Adrenal gland (tissue), 5 donors: ENCODE data around the gene NAP1L5.

Source experiments
- POLR2A ChIP-seq, 2 donors: fragments of 450-650 bp; IDR thresholded peaks; one replicate each; pipeline ENCODE4 v1.6.1; 2017; ENCODE audit warnings: antibody characterized with exemption in 2 of 2, mild to moderate bottlenecking in 2 of 2, moderate library complexity in 1 of 2
- TF ChIP-seq, protein P1 (sequence below), 6 experiments: fragments of 450-650 bp in 4 of 6; fragments of 200-600 bp in 2 of 6; sonication (generic) in 1 of 6; IDR thresholded peaks; 1 replicate in 5 of 6; 2 replicates in 1 of 6; pipeline versions ENCODE4 v1.5.1 to v1.8.0; 2016 to 2021; ENCODE audit warnings: antibody characterized with exemption in 6 of 6, mild to moderate bottlenecking in 2 of 6, moderate library complexity in 1 of 6
- donor health status: DM: no; HTN: no; CAD: no.

DNA sequence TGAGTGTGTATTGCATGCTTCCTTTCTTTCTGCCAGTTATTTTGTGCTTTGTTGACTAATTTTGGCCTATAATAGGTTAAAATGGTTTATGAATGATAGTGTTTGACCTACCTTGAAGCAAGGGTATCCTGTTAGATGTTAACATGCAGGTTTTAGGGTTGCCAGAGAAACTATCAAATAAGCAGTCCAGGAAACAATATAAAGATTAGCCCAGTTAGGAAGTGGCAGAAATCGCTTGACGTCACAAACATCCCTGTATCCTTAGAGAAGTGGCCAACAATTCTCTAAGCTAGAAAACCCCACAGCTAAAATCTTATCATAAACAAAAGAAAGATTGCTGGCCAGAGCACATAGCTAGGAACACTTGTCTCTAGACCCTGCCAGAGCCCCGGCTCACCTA is 3.8 kb downstream of the NAP1L5 start:
- TF ChIP-seq, protein P1, sequence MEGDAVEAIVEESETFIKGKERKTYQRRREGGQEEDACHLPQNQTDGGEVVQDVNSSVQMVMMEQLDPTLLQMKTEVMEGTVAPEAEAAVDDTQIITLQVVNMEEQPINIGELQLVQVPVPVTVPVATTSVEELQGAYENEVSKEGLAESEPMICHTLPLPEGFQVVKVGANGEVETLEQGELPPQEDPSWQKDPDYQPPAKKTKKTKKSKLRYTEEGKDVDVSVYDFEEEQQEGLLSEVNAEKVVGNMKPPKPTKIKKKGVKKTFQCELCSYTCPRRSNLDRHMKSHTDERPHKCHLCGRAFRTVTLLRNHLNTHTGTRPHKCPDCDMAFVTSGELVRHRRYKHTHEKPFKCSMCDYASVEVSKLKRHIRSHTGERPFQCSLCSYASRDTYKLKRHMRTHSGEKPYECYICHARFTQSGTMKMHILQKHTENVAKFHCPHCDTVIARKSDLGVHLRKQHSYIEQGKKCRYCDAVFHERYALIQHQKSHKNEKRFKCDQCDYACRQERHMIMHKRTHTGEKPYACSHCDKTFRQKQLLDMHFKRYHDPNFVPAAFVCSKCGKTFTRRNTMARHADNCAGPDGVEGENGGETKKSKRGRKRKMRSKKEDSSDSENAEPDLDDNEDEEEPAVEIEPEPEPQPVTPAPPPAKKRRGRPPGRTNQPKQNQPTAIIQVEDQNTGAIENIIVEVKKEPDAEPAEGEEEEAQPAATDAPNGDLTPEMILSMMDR (IDR thresholded peaks at IDR 0.05): no peak
- TF ChIP-seq POLR2A (IDR thresholded peaks at IDR 0.05): no peak
